ENCODE data around the gene RNASEH1.

The RNASEH1 gene

DNA sequence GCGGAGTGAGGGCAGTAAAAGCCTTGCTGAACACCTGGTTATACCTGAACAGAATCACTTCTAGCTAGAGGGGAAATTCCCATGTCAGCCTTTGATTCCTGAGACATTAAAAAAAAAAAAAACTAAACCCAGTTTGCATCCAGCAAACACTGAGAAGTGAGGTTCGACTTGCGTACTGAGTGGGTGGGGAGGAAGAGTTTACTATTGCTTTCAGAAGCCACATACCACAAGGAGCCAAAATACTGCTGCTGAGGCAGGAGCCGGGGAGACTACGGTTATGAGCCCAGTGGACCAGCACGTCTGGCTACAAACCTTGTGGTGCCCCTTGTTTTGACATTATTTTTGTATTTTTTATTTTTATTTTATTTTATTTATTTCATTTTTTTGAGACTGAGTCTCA, 39.4 kb upstream of the RNASEH1 start:
- no peak overlapping the region for H3K4me3 Mint-ChIP-seq
- no peaks in the 10 kb centered on the region for H3K27me3 Mint-ChIP-seq
- no peak overlapping the region for H3K27ac Mint-ChIP-seq
- H3K36me3 Mint-ChIP-seq: peaks cover 6% of the 10 kb centered on the region
- H3K9me3 Mint-ChIP-seq (ENCODE audit: low read depth): no peaks in the 10 kb centered on the region
- peaks cover 5% of the 10 kb centered on the region for H3K4me1 Mint-ChIP-seq (ENCODE audit: low read depth)

DNA sequence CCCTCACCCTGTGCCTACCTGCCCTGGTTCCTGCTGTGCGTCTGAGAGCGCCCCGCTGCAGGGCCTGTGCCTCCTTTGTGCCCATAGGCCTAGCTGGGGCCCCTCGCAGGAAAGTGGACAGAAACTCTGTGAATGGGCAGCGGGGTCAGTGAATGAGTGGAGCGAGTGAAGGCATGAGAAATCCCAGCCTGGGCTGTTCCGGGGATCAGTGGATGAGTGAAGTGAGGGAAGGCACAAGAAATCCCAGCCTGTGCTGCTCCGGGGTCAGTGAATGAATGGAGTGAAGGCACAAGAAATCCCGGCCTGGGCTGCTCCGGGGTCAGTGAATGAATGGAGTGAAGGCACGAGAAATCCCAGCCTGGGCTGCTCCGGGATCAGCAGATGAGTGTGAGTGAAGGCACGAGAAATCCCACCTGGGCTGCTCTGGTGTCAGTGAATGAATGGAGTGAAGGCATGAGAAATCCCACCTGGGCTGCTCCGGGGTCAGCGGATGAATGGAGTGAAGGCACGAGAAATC, 38.8 kb upstream of the RNASEH1 start:
- Mint-ChIP-seq H3K27me3 (no peaks in the 10 kb centered on the region), H3K4me3 (no peak overlapping the region), H3K4me1 (ENCODE audit: low read depth) (peaks cover 5% of the 10 kb centered on the region), H3K9me3 (ENCODE audit: low read depth) (no peaks in the 10 kb centered on the region), H3K36me3 (peaks cover 7% of the 10 kb centered on the region), H3K27ac (no peak overlapping the region)

DNA sequence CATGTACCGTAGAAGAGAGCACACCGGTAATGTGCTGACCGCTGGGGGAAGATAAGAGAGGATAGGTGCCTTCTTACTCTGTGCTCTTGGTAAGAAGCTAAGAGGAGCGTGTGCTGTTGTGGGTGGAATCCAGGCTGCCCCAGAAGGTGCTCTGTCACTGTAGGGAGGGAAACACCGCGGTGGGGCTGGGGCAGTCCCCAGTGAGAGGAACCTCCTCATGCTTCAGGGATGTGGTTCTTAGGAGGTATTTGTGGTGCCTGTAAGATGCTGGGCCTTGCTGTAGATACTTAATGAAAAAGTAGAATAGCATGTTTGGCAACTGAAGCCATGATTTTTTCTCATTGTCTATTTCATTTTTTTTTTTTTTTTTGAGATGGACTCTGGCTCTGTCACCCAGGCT, 37.9 kb upstream of the RNASEH1 start:
- peaks cover 7% of the 10 kb centered on the region for H3K36me3 Mint-ChIP-seq
- H3K4me3 Mint-ChIP-seq: no peak overlapping the region
- H3K9me3 Mint-ChIP-seq (ENCODE audit: low read depth): no peaks in the 10 kb centered on the region
- H3K4me1 Mint-ChIP-seq (ENCODE audit: low read depth): peaks cover 5% of the 10 kb centered on the region
- no peak overlapping the region for H3K27ac Mint-ChIP-seq
- no peaks in the 10 kb centered on the region for H3K27me3 Mint-ChIP-seq

DNA sequence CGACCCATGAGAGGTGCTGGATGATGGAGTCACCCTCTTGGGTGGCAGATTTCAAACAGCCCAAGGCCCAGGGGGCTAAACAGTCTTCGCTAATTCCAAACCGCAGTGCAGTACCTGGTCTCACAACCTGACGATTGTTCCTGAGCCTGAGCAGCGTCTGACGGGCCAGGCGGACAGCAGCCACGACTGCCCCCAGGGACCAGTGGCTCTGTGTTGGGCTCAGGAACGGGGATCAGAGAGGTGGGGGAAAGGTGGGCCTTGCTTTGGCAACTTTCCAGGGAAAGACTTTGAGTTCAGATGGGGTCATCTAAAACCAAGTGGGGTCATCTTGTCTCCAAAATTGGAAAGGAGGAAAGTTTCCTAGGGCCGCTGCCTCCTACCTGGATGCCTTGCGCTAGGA, 37.3 kb upstream of the RNASEH1 start:
- Mint-ChIP-seq H3K27me3 (no peaks in the 10 kb centered on the region), H3K4me1 (ENCODE audit: low read depth) (peaks cover 5% of the 10 kb centered on the region), H3K9me3 (ENCODE audit: low read depth) (no peaks in the 10 kb centered on the region), H3K36me3 (peaks cover 7% of the 10 kb centered on the region), H3K27ac (no peak overlapping the region), H3K4me3 (no peak overlapping the region)

DNA sequence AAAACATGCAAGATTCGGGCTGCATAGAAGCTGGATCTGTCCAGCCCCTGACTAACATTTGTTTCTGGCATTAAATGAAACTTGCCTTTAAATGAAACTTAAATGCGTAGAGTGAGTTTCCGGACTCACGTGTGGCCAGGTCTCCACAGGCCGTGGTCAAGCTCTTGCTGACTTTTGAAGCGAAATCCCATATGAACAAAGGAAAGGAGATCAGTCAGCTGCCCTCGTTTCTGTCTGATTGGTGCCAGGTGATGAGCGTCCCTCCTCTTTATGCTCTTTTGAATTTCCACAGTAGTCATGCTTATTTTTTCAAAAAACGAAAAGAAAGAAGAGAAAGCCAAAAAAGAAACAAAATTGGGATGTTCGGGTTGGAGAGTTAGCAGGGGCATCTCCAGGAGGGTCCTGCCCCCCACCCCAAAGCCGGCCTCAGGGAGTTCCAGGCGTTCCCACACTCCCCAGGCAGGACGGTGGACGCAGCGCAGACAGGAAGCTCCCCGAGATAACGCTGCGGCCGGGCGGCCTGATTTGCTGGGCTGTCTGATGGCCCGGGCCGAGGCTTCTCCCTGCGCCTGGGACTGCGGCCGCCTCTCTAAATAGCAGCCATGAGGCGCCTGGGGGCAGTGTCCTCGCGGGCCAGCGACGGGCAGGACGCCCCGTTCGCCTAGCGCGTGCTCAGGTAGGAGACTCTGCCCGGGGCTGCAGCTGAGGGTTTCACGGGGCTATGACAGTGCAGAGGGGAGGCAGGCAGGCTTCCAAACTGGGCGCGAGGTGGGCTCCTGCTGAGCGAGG, 36.6 kb upstream of the RNASEH1 start, which contains the start of gene COLEC11:
COLEC11 (plus strand) TSS at position 620 of the 789 bp plus-strand sequence. CDS start 9,229 bp downstream, outside the sequence.
- Mint-ChIP-seq H3K36me3 (peaks cover 8% of the 10 kb centered on the region), H3K27ac (no peak within 1 kb of the TSS), H3K4me1 (ENCODE audit: low read depth) (peaks cover 5% of the 10 kb centered on the region), H3K9me3 (ENCODE audit: low read depth) (no peaks in the 10 kb centered on the region), H3K4me3 (no peak within 1 kb of the TSS), H3K27me3 (no peaks in the 10 kb centered on the region)

DNA sequence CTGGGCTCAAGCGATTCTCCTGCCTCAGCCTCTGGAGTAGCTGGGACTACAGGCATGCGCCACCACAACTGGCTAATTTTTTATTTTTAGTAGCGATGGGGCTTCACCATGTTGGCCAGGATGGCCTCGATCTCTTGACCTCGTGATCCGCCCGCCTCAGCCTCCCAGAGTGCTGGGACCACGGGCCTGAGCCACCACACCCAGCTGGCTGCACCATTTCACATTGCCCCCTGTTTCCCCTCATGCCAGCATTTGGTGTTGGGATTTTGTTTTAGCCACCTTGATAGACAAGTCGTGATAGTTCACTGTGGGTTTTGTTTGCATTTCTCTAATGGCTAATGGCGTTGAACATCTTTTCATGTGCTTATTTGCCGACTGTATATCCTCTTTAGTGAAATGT, 31.0 kb upstream of the RNASEH1 start:
- Mint-ChIP-seq H3K4me1 (ENCODE audit: low read depth) (no peaks in the 10 kb centered on the region), H3K36me3 (peaks cover 16% of the 10 kb centered on the region), H3K9me3 (ENCODE audit: low read depth) (no peaks in the 10 kb centered on the region), H3K27me3 (no peaks in the 10 kb centered on the region), H3K4me3 (no peak overlapping the region), H3K27ac (no peak overlapping the region)

DNA sequence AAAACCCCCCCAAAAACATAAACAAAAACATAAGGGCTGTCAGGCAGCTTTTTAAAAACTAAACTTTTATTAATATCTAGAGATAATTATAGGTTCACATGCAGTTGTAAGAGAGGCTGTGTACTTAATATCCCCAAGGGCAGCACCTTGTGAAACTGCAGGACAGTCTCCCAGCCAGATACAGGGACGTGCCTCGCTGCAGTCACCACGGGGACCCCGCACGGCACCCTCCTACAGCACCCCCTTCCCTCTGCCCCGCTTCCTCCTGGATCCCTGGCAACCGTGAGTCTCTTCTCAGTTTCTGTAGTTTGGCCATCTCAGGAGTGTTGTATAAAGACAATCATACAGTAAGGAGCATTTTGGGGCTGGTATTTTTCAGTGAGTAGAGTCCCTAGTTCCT, 30.0 kb upstream of the RNASEH1 start:
- Mint-ChIP-seq H3K9me3 (ENCODE audit: low read depth) (no peaks in the 10 kb centered on the region), H3K27ac (no peak overlapping the region), H3K4me1 (ENCODE audit: low read depth) (no peaks in the 10 kb centered on the region), H3K36me3 (peaks cover 12% of the 10 kb centered on the region), H3K27me3 (no peaks in the 10 kb centered on the region), H3K4me3 (no peak overlapping the region)

DNA sequence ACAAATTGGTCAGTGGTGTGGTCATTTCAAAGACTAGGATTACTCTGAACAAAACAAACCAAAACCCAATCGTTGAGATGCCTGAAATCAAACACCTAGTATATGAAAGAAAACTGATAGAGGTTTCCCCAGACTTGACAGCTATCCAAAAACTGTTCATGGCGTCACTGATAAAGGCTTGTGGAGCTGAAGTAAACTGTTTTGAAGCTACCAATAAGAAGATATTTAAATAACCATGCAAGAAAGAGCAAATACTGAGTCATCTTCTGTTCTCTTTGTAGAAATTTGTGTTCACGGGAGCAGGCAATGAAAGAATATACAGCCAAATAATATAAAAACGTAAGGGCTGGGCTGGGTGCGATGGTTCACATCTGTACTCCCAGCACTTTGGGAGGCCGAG, 29.3 kb upstream of the RNASEH1 start:
- Mint-ChIP-seq H3K27ac (no peak overlapping the region), H3K4me3 (no peak overlapping the region), H3K9me3 (ENCODE audit: low read depth) (no peaks in the 10 kb centered on the region), H3K27me3 (no peaks in the 10 kb centered on the region), H3K36me3 (peaks cover 9% of the 10 kb centered on the region), H3K4me1 (ENCODE audit: low read depth) (no peaks in the 10 kb centered on the region)

DNA sequence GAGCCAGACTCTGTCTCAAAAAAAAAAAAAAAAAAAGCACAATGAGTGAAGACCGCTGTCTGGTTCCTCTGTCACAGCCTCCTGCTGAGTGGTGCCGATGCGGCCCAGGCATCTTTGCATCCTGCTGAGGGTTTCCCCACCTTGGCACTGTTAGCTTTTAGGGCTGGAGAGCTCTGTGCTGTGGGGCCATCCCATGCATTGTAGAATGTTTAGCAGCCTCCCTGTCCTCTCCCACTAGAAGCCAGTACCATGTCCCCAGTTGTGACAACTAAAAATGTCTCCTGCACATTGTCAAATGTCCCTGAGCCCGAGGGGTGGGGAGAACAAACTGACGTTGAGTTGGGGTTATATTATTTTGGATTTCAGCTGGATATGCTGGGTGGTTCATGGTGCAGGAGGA, 28.9 kb upstream of the RNASEH1 start:
- H3K27ac Mint-ChIP-seq: no peak overlapping the region
- H3K9me3 Mint-ChIP-seq (ENCODE audit: low read depth): no peaks in the 10 kb centered on the region
- H3K4me3 Mint-ChIP-seq: no peak overlapping the region
- H3K4me1 Mint-ChIP-seq (ENCODE audit: low read depth): no peaks in the 10 kb centered on the region
- no peaks in the 10 kb centered on the region for H3K27me3 Mint-ChIP-seq
- H3K36me3 Mint-ChIP-seq: peaks cover 9% of the 10 kb centered on the region

DNA sequence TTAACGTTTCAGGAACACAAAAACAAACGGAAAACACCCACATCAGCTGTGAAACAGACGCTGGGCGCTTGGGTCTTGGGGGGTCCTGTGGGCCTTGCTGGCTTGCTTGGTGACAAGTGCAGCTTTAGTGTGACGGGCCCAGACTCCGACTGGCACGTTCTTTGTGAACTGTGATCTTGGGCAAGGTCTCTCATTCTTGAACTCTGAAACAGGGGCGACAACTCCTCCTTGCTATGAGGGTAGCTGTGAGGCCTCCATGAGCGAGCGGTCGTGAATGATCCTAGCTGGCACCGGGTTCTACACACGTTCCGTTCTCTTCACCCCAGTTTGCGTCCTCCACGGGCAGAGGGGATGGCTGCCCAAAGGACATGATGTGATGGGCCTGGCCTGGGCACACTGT, 28.1 kb upstream of the RNASEH1 start:
- no peak overlapping the region for H3K27ac Mint-ChIP-seq
- no peak overlapping the region for H3K4me3 Mint-ChIP-seq
- H3K9me3 Mint-ChIP-seq (ENCODE audit: low read depth): no peaks in the 10 kb centered on the region
- H3K4me1 Mint-ChIP-seq (ENCODE audit: low read depth): peaks cover 3% of the 10 kb centered on the region
- peaks cover 9% of the 10 kb centered on the region for H3K36me3 Mint-ChIP-seq
- H3K27me3 Mint-ChIP-seq: no peaks in the 10 kb centered on the region

DNA sequence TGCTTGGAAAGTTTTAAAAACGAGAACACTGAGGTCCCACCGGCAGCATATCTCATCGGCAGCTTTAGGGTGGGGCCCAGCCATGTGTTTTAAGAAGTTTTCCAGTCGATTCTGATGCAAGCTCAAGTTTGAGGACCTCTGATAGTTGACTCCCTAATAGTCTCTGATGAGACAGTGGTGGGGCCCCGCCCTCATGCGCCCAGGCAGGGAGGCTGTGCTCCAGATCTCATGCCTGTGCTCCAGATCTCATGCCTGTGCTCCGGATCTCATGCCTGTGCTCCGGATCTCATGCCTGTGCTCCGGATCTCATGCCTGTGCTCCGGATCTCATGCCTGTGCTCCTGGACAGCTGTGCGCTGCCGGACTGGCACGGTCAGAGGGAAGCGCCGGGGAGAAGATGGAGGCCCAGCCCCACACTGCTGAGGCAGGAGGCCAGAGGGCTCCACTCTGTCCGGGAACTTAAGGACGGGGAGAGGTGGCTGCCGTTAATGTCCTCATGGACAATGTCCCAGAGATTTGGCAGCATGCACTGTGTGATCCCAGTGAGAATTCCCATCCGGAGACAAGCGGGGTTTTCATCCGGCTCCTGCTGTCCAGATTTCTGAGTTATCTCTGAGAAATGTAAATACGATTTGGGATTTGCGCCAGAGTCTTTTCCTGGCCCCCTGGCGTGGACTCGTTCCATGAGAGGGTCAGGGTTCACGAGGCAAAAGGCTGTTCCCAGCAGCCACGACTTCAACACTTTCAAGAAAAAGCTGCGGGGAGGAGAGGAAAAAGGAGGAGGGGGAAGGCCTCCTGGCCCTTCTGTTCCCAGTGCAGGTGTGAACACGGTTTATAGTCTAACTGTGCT, 27.4 kb upstream of the RNASEH1 start:
- peaks cover 14% of the 10 kb centered on the region for H3K36me3 Mint-ChIP-seq
- no peaks in the 10 kb centered on the region for H3K27me3 Mint-ChIP-seq
- H3K4me3 Mint-ChIP-seq: no peak overlapping the region
- H3K4me1 Mint-ChIP-seq (ENCODE audit: low read depth): peaks cover 4% of the 10 kb centered on the region
- H3K9me3 Mint-ChIP-seq (ENCODE audit: low read depth): no peaks in the 10 kb centered on the region
- no peak overlapping the region for H3K27ac Mint-ChIP-seq

DNA sequence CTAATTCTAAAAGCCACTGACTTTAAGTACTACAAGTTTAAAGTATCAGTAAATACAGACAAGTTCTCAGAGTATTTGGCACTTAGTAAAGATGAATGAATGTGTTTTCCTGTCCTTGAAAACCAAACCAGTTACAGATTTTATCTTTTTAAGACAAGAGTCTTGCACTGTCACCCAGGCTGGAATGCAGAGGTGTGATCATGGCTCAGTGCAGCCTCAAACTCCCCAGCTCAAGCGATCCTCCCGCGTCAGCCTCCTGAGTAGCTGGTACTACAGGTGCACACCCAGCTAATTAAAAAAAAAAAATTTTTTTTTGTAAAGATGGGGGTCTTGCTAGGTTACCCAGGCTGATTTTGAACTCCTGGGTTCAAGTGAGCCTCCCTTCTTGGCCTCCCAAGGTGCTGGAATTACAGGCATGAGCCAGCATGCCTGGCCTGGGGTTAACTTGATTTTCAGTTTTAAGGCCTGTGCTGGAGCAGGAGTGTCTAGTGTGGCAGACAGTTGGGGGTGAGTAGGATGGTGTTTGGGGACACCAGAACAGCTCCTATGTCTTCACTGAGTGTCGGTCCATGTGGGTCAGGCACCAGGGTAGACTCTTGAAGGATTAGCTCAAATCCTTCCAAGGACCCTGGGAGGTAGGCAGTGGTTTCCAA, 26.6 kb upstream of the RNASEH1 start:
- Mint-ChIP-seq H3K27ac (no peak overlapping the region), H3K4me3 (no peak overlapping the region), H3K36me3 (peaks cover 17% of the 10 kb centered on the region), H3K4me1 (ENCODE audit: low read depth) (peaks cover 9% of the 10 kb centered on the region), H3K9me3 (ENCODE audit: low read depth) (no peaks in the 10 kb centered on the region), H3K27me3 (no peaks in the 10 kb centered on the region)

DNA sequence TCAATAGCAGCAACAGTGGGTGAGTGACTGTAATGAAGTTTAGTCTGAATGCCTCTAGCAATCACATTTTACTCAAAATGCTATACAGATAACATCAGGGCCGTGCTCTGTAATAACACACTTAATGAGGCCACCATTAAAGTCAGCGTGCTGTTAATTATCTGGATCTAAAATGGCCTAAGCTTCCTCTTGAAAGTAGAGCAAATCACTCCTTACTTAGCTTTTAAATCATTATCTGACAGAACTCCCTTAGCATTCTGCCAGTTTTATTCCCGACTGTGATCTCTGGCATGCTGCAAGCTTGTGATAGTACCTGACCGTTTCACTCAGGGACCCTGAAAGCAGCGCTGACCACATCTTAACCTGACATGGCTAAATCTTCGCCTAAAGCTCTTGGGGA, 25.9 kb upstream of the RNASEH1 start:
- Mint-ChIP-seq H3K9me3 (ENCODE audit: low read depth) (no peaks in the 10 kb centered on the region), H3K36me3 (peaks cover 20% of the 10 kb centered on the region), H3K27me3 (no peaks in the 10 kb centered on the region), H3K4me3 (no peak overlapping the region), H3K4me1 (ENCODE audit: low read depth) (peaks cover 15% of the 10 kb centered on the region), H3K27ac (peak overlapping the region; percentile 43)

DNA sequence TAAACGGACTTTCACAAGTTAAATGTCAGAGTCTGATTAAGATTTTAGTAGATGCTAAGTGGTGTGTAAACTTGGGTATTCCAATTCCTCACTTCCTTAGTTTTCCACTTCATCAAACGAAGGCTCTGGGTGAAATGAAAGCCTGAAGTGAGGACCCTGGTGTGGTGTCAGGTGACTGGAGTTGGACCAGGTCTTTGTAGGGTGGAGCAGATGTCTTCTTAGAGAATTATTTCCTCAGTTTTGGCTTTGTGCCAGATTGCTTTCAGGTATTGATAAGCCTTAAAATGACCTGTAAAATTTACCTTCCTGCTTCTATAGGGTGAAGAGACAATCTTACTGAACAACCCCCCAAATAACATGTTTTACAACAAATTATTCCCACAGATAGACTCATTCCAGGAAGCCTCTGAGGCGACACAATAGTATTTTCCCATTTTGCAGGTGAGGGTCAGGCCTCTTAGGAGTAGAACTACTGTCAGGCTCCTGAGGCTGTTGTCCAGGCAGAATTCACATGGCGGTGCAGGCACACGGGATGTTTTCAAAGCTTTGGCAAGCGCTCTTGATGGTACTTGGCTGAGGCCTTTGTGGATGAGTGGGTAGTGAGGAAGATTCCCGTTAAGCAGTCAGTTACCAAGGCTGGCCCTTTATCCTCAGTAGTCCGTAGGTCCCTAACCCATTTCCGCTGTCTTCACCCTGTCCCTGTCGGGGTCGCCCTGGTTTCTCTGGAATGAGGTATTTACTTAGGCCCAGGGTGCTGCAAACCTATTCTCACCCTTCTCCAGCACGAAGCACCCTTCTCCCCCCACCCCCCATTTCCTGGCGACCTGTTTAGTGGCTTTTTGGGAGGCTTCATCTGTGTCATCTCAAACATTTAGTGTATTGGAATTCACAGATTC, 23.5 kb upstream of the RNASEH1 start:
- Mint-ChIP-seq H3K27me3 (no peaks in the 10 kb centered on the region), H3K4me3 (no peak overlapping the region), H3K4me1 (ENCODE audit: low read depth) (peaks cover 38% of the 10 kb centered on the region), H3K27ac (peak overlapping the region; percentile 46), H3K9me3 (ENCODE audit: low read depth) (no peaks in the 10 kb centered on the region), H3K36me3 (peaks cover 34% of the 10 kb centered on the region)
